ENCODE data around the gene DNM1.

GRCh38 chr9:128169925-128170324 lies 33.3 kb upstream of the DNM1 start:
- TF ChIP-seq EZH2 (IDR thresholded peaks at IDR 0.05; ENCODE audit: low read depth, unreplicated experiment): no peak
- no peak for TF ChIP-seq CTCF (conservative IDR thresholded peaks at IDR 0.05; ENCODE audit: low read depth in 2 of 2)
- TF ChIP-seq STAT1 (IDR thresholded peaks at IDR 0.05; ENCODE audit: unreplicated experiment): no peak
- no peak for TF ChIP-seq ZNF462 (CRISPR knock-in tag; IDR thresholded peaks at IDR 0.05)
- TF ChIP-seq POLR2AphosphoS5 (IDR thresholded peaks at IDR 0.05; ENCODE audit: low read depth): no peak
- TF ChIP-seq REST (IDR thresholded peaks at IDR 0.05; ENCODE audit: unreplicated experiment): no peak
- no peak for TF ChIP-seq ZNF331 (CRISPR knock-in tag; IDR thresholded peaks at IDR 0.05; ENCODE audit: low read depth)
- TF ChIP-seq CREB1 (CRISPR knock-in tag; IDR thresholded peaks at IDR 0.05; ENCODE audit: low read depth): no peak
- no peak for TF ChIP-seq EZH2phosphoT487 (IDR thresholded peaks at IDR 0.05; ENCODE audit: unreplicated experiment)
- no peak for TF ChIP-seq NANOG (IDR thresholded peaks at IDR 0.05; ENCODE audit: borderline replicate concordance)

Data from GM23338 (cell line).